Cardiac fibroblast (primary cell): ENCODE measurements around the gene CD34.

ENCODE experiments used
- DNase-seq, 2 donors: peaks; one replicate each; pipeline versions ENCODE4 v3.0.0 to v3.0.0-alpha.2; 2010; ENCODE audit warnings: low read depth in 2 of 2
- H3K4me3 ChIP-seq, 2 donors: replicated peaks in 1 of 2; 1 replicate in 1 of 2; 2 replicates in 1 of 2; pipeline ENCODE4 v1.5.1; 2011; ENCODE audit warnings: low read depth in 2 of 2, low read length in 2 of 2, mild to moderate bottlenecking in 2 of 2, moderate library complexity in 1 of 2
- CTCF ChIP-seq: IDR thresholded peaks from one replicate; pipeline ENCODE4 v1.5.1; 2011; ENCODE audit warnings: low read depth, mild to moderate bottlenecking, low read length, inconsistent platforms

CD34 gene

DNA sequence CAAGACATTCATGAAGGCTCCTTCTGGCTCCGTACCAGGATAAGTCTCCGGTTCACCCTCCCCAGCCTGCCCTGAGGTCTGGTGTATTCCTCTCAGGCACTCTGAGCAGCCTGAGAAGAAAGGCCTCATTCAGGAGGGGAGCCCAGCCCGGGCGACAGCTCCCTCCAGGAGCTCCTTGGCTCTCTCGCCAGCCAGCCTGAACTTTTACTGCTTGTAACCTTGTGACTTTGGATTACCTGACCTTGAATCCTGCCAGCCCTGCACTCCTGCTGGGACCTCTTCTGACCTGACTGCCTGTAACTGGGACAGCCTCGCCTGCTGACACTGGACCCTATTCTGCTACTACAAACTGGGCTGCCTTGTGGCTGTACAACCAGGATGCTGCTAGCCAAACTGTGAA, 65.8 kb downstream of the CD34 start:
- H3K4me3 ChIP-seq = no peak overlapping the region

GRCh38 chr1:207844371-207844770, 66.6 kb downstream of the CD34 start:
- peak; percentile 57 to 73 for DNase-seq
- no peak for TF ChIP-seq CTCF
- H3K4me3 ChIP-seq = no peak overlapping the region

More for the DNA sequence above, 65.8 kb downstream of the CD34 start:
- no peak for DNase-seq
- TF ChIP-seq CTCF = no peak

GRCh38 chr1:207842506-207842905, 68.4 kb downstream of the CD34 start:
- no peak for DNase-seq
- no peak overlapping the region for H3K4me3 ChIP-seq
- TF ChIP-seq CTCF = no peak

GRCh38 chr1:207841901-207842300, 69.0 kb downstream of the CD34 start:
- TF ChIP-seq CTCF = no peak
- no peak overlapping the region for H3K4me3 ChIP-seq
- DNase-seq = no peak

- H3K4me3 ChIP-seq = no peak overlapping the region
- no peak for DNase-seq
- TF ChIP-seq CTCF = no peak
Measured at GRCh38 chr1:207841293-207841692, 69.6 kb downstream of the CD34 start.

- no peak for TF ChIP-seq CTCF
- H3K4me3 ChIP-seq = no peak overlapping the region
- DNase-seq = no peak
Measured at GRCh38 chr1:207840380-207840779, 70.5 kb downstream of the CD34 start.

GRCh38 chr1:207839083-207839413, 71.9 kb downstream of the CD34 start:
- no peak for DNase-seq
- TF ChIP-seq CTCF = no peak
- H3K4me3 ChIP-seq = no peak overlapping the region
